ENCODE measurements around the gene KCNQ5.

KCNQ5 gene

GRCh38 chr6:72712910-72713309 lies 91.0 kb downstream of the KCNQ5 start:
- Histone ChIP-seq H3K9me2 (replicated peaks; ENCODE audit: insufficient read depth, low read length) (no peaks in the 10 kb centered on the region), H3K9me3 (ENCODE audit: insufficient read depth, low read length) (no peaks in the 10 kb centered on the region), H3K4me2 (ENCODE audit: low read depth, low read length, poor library complexity, severe bottlenecking) (no peak overlapping the region), H3F3A (ENCODE audit: insufficient read depth) (no peaks in the 10 kb centered on the region), H3K36me3 (ENCODE audit: low read length) (0 out of 2 replicates have a peak, but pooled peaks cover 4% of the 10 kb centered on the region), H3K27me3 (ENCODE audit: low read length) (no peaks in the 10 kb centered on the region), H3K79me2 (ENCODE audit: insufficient read depth, low read length) (peaks cover 61% of the 10 kb centered on the region), H4K20me1 (ENCODE audit: low read depth, low read length) (no peaks in the 10 kb centered on the region; the same call in 1 of the 2 replicates), H3K4me3 (ENCODE audit: insufficient read depth, low read length, poor library complexity, severe bottlenecking) (no peak overlapping the region), H2AFZ (ENCODE audit: low read depth, low read length, severe bottlenecking) (no peak overlapping the region), H3K27ac (ENCODE audit: low read depth, low read length) (no peak overlapping the region), H3K9ac (ENCODE audit: low read length) (no peak overlapping the region)
- TF ChIP-seq EZH2phosphoT487 (conservative IDR thresholded peaks at IDR 0.05; ENCODE audit: low read length): no peak
- TF ChIP-seq, protein P1, sequence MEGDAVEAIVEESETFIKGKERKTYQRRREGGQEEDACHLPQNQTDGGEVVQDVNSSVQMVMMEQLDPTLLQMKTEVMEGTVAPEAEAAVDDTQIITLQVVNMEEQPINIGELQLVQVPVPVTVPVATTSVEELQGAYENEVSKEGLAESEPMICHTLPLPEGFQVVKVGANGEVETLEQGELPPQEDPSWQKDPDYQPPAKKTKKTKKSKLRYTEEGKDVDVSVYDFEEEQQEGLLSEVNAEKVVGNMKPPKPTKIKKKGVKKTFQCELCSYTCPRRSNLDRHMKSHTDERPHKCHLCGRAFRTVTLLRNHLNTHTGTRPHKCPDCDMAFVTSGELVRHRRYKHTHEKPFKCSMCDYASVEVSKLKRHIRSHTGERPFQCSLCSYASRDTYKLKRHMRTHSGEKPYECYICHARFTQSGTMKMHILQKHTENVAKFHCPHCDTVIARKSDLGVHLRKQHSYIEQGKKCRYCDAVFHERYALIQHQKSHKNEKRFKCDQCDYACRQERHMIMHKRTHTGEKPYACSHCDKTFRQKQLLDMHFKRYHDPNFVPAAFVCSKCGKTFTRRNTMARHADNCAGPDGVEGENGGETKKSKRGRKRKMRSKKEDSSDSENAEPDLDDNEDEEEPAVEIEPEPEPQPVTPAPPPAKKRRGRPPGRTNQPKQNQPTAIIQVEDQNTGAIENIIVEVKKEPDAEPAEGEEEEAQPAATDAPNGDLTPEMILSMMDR (IDR thresholded peaks at IDR 0.05; ENCODE audit: insufficient read depth, low read length, poor library complexity, severe bottlenecking): no peak

DNA sequence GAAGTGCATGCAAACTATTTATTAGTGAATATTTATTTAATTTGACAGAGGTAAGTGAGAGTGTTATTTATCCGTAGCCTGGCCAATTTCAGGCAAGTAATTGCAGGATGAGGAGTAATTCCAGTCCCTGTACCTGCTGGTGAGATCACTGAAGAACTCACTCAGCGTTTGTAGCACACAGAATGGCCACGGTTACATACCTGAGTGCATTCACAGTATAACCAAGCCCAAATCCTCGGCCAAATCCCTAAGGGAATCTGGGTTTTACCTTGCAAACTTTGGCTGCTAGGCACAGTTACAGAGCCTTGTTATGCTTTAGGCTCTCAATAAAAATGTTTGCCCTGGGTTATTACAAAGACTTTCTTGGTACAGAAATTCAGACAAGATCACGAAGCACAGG lies 93.3 kb downstream of the KCNQ5 start:
- Histone ChIP-seq H3K4me3 (ENCODE audit: insufficient read depth, low read length, poor library complexity, severe bottlenecking) (no peak overlapping the region), H3K79me2 (ENCODE audit: insufficient read depth, low read length) (peaks cover 51% of the 10 kb centered on the region), H4K20me1 (ENCODE audit: low read depth, low read length) (no peaks in the 10 kb centered on the region; the same call in 1 of the 2 replicates), H3K9me3 (ENCODE audit: insufficient read depth, low read length) (no peaks in the 10 kb centered on the region), H3K27me3 (ENCODE audit: low read length) (no peaks in the 10 kb centered on the region), H3K4me2 (ENCODE audit: low read depth, low read length, poor library complexity, severe bottlenecking) (no peak overlapping the region), H3K27ac (ENCODE audit: low read depth, low read length) (no peak overlapping the region), H3K9me2 (replicated peaks; ENCODE audit: insufficient read depth, low read length) (no peaks in the 10 kb centered on the region), H3K9ac (ENCODE audit: low read length) (no peak overlapping the region), H3K36me3 (ENCODE audit: low read length) (no peaks in the 10 kb centered on the region), H2AFZ (ENCODE audit: low read depth, low read length, severe bottlenecking) (no peak overlapping the region), H3F3A (ENCODE audit: insufficient read depth) (no peaks in the 10 kb centered on the region)
- TF ChIP-seq, protein P1 (IDR thresholded peaks at IDR 0.05; ENCODE audit: insufficient read depth, low read length, poor library complexity, severe bottlenecking): no peak
- no peak for TF ChIP-seq EZH2phosphoT487 (conservative IDR thresholded peaks at IDR 0.05; ENCODE audit: low read length)

GRCh38 chr6:72716916-72717315 lies 95.1 kb downstream of the KCNQ5 start:
- Histone ChIP-seq H3K4me3 (ENCODE audit: insufficient read depth, low read length, poor library complexity, severe bottlenecking) (no peak overlapping the region), H3K27me3 (ENCODE audit: low read length) (no peaks in the 10 kb centered on the region), H3F3A (ENCODE audit: insufficient read depth) (peaks cover 7% of the 10 kb centered on the region; the same call in 1 of the 2 replicates), H3K9me2 (replicated peaks; ENCODE audit: insufficient read depth, low read length) (no peaks in the 10 kb centered on the region), H3K9me3 (ENCODE audit: insufficient read depth, low read length) (no peaks in the 10 kb centered on the region), H3K79me2 (ENCODE audit: insufficient read depth, low read length) (peaks cover 54% of the 10 kb centered on the region), H2AFZ (ENCODE audit: low read depth, low read length, severe bottlenecking) (no peak overlapping the region), H4K20me1 (ENCODE audit: low read depth, low read length) (no peaks in the 10 kb centered on the region; the same call in 1 of the 2 replicates), H3K4me2 (ENCODE audit: low read depth, low read length, poor library complexity, severe bottlenecking) (no peak overlapping the region), H3K9ac (ENCODE audit: low read length) (no peak overlapping the region), H3K36me3 (ENCODE audit: low read length) (no peaks in the 10 kb centered on the region), H3K27ac (ENCODE audit: low read depth, low read length) (no peak overlapping the region)
- TF ChIP-seq EZH2phosphoT487 (conservative IDR thresholded peaks at IDR 0.05; ENCODE audit: low read length): no peak
- TF ChIP-seq, protein P1 (IDR thresholded peaks at IDR 0.05; ENCODE audit: insufficient read depth, low read length, poor library complexity, severe bottlenecking): no peak

All from SU-DHL-6 (cell line).